ENCODE measurements around the gene ARAP2. TPM values are rescaled to one million over a fixed set of nuclear protein-coding genes. Genes with fewer than 3 reads are reported as not detected.

The ARAP2 gene
- total RNA-seq, 1 experiment from 2014 or later = 30.0 TPM

- Mint-ChIP-seq H3K4me3 (ENCODE audit: low read depth, unreplicated experiment) (no peak overlapping the region), H3K36me3 (ENCODE audit: insufficient read depth, unreplicated experiment) (no peaks in the 10 kb centered on the region), H3K27me3 (ENCODE audit: unreplicated experiment) (no peaks in the 10 kb centered on the region), H3K9me3 (ENCODE audit: low read depth, unreplicated experiment) (no peaks in the 10 kb centered on the region), H3K27ac (ENCODE audit: unreplicated experiment) (no peak overlapping the region), H3K4me1 (ENCODE audit: low read depth, unreplicated experiment) (peaks cover under 1% of the 10 kb centered on the region)
- intact Hi-C loops (cut with micrococcal nuclease; ENCODE audit: unreplicated experiment) = no loop called here
- no TSS peak for BruUV-seq (replicated peaks)
- DNase-seq = no peak
- CTCF ChIA-PET = interaction anchor here (0.6 kb wide), 1 partner anchor 190 kb away, joined by 3 read pairs; no protein-coding TSS in a partner anchor
- TF ChIP-seq CTCF (IDR thresholded peaks at IDR 0.05; ENCODE audit: unreplicated experiment) = no peak
Observed at GRCh38 chr4:36269101-36269500, 24.8 kb upstream of the ARAP2 start.

DNA sequence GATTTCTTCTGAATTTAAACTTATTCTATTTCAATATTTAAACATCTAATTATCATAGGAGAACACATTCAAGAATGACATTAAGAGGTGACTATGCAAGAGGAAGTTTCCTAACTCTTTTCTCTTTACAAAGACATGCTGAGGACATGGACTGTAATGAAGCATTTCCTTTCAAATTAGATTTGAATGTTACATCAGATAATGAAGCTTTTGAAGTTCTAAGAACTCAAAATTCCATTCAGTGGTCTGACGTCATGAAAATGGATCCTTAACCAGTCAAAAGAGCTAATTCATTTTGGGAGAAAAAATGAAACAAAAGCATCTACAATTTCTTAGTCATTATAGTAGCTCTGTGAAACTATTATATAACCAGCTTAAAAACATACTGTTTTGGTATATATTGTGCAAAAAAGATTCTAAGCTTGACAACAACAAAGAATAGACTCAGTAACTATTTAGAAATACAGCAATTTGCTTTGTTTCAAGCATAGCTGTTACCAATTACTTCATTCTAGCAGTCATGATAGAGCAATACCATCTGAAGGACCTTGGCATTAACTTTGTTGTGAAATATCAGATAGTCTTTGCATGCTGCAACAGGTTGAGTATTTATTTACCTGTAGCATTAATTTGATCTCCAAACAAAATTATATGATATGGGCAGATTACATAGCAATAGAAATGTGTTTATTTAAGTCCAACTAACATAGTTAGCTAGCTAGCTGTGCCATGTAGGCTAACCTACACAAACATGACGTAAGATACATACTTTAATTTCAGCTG is 23.4 kb upstream of the ARAP2 start:
- CTCF ChIA-PET = no interaction called here
- H3K36me3 Mint-ChIP-seq (ENCODE audit: insufficient read depth, unreplicated experiment) = no peaks in the 10 kb centered on the region
- no peak overlapping the region for H3K4me3 Mint-ChIP-seq (ENCODE audit: low read depth, unreplicated experiment)
- H3K27me3 Mint-ChIP-seq (ENCODE audit: unreplicated experiment) = no peaks in the 10 kb centered on the region
- no peaks in the 10 kb centered on the region for H3K9me3 Mint-ChIP-seq (ENCODE audit: low read depth, unreplicated experiment)
- H3K27ac Mint-ChIP-seq (ENCODE audit: unreplicated experiment) = no peak overlapping the region
- BruUV-seq (replicated peaks) = no TSS peak
- H3K4me1 Mint-ChIP-seq (ENCODE audit: low read depth, unreplicated experiment) = no peaks in the 10 kb centered on the region
- no peak for TF ChIP-seq CTCF (IDR thresholded peaks at IDR 0.05; ENCODE audit: unreplicated experiment)
- DNase-seq = no peak
- intact Hi-C loops (cut with micrococcal nuclease; ENCODE audit: unreplicated experiment) = no loop called here

DNA sequence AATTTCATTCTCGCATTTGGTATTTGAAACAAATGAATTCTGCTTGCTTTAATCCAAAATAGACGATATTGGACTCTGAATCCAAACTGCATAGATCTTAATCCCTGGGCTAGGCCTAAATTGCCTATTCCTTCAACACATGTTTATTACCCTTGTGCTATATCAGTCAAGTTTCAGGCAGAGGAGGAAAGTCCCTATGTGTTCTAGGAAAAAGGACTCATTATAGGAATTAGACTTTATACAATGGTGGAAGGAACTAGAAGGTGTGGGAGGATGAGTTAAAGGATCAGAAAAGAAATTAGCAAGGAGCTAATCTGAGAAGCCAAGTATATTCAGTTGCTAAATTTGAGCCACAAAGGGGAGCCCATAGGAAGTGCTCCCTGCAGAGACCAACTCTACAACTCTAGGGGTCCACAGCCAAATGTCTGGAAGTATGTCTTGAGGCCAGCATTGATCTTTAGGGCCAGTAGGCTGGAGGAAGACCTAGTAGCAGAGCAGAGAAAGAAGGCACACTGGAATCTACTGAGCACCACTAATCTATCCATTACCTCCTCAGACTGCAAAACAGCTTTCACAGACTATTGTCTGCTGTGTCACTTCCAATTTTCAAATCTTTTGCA is 20.0 kb upstream of the ARAP2 start:
- no peaks in the 10 kb centered on the region for H3K4me1 Mint-ChIP-seq (ENCODE audit: low read depth, unreplicated experiment)
- BruUV-seq (replicated peaks) = no TSS peak
- H3K9me3 Mint-ChIP-seq (ENCODE audit: low read depth, unreplicated experiment) = no peaks in the 10 kb centered on the region
- no peaks in the 10 kb centered on the region for H3K36me3 Mint-ChIP-seq (ENCODE audit: insufficient read depth, unreplicated experiment)
- TF ChIP-seq CTCF (IDR thresholded peaks at IDR 0.05; ENCODE audit: unreplicated experiment) = no peak
- no peak for DNase-seq
- H3K27ac Mint-ChIP-seq (ENCODE audit: unreplicated experiment) = no peak overlapping the region
- H3K4me3 Mint-ChIP-seq (ENCODE audit: low read depth, unreplicated experiment) = no peak overlapping the region
- no peaks in the 10 kb centered on the region for H3K27me3 Mint-ChIP-seq (ENCODE audit: unreplicated experiment)
- CTCF ChIA-PET = no interaction called here
- intact Hi-C loops (cut with micrococcal nuclease; ENCODE audit: unreplicated experiment) = no loop called here

- no peaks in the 10 kb centered on the region for H3K36me3 Mint-ChIP-seq (ENCODE audit: insufficient read depth, unreplicated experiment)
- H3K9me3 Mint-ChIP-seq (ENCODE audit: low read depth, unreplicated experiment) = no peaks in the 10 kb centered on the region
- no TSS peak for BruUV-seq (replicated peaks)
- no peaks in the 10 kb centered on the region for H3K4me1 Mint-ChIP-seq (ENCODE audit: low read depth, unreplicated experiment)
- intact Hi-C loops (cut with micrococcal nuclease; ENCODE audit: unreplicated experiment) = no loop called here
- no peak for TF ChIP-seq CTCF (IDR thresholded peaks at IDR 0.05; ENCODE audit: unreplicated experiment)
- H3K4me3 Mint-ChIP-seq (ENCODE audit: low read depth, unreplicated experiment) = no peak overlapping the region
- no peak overlapping the region for H3K27ac Mint-ChIP-seq (ENCODE audit: unreplicated experiment)
- no peaks in the 10 kb centered on the region for H3K27me3 Mint-ChIP-seq (ENCODE audit: unreplicated experiment)
- DNase-seq = no peak
- CTCF ChIA-PET = no interaction called here
Observed at GRCh38 chr4:36260731-36261130, 16.4 kb upstream of the ARAP2 start.
